Loucy (cell line): ENCODE measurements around the gene HGD.

Source experiments
- H2AFZ ChIP-seq: fragments of 200-600 bp; sonication (generic); 2 replicates; pipeline ENCODE4 v1.6.0; 2016; ENCODE audit warnings: antibody characterized with exemption, mild to moderate bottlenecking, low read length, moderate library complexity
- H3F3A ChIP-seq: fragments of 200-600 bp; 2 replicates; pipeline ENCODE4 v1.6.0; 2016; ENCODE audit warnings: antibody characterized with exemption, low read depth, mild to moderate bottlenecking
- H3K27me3 ChIP-seq: fragments of 200-600 bp; sonication (generic); 2 replicates; pipeline ENCODE4 v1.6.1; 2014; ENCODE audit warnings: low read length, mild to moderate bottlenecking; ENCODE audit not compliant: insufficient read depth, poor library complexity, severe bottlenecking
- H3K36me3 ChIP-seq: fragments of 200-600 bp; sonication (generic); 2 replicates; pipeline ENCODE4 v1.6.1; 2016; ENCODE audit warnings: low read length; ENCODE audit not compliant: insufficient read depth
- H3K4me1 ChIP-seq: fragments of 200-600 bp; sonication (generic); 2 replicates; pipeline ENCODE4 v1.5.1; 2014; ENCODE audit warnings: low read length, mild to moderate bottlenecking; ENCODE audit not compliant: insufficient read depth, poor library complexity, severe bottlenecking
- H3K4me2 ChIP-seq: fragments of 200-600 bp; sonication (generic); 2 replicates; pipeline ENCODE4 v1.6.0; 2014; ENCODE audit warnings: antibody characterized with exemption, low read length, low read depth, mild to moderate bottlenecking; ENCODE audit not compliant: poor library complexity, severe bottlenecking
- H3K4me3 ChIP-seq: fragments of 200-600 bp; sonication (generic); 2 replicates; pipeline ENCODE4 v1.5.1; 2014; ENCODE audit warnings: low read length, mild to moderate bottlenecking, mixed read lengths; ENCODE audit not compliant: poor library complexity, severe bottlenecking
- H3K79me2 ChIP-seq: fragments of 200-600 bp; sonication (generic); 2 replicates; pipeline ENCODE4 v1.6.1; 2014; ENCODE audit warnings: low read length; ENCODE audit not compliant: insufficient read depth
- H3K9ac ChIP-seq: fragments of 200-600 bp; sonication (generic); 2 replicates; pipeline ENCODE4 v1.6.0; 2014; ENCODE audit warnings: mild to moderate bottlenecking, low read depth, low read length, moderate library complexity; ENCODE audit not compliant: poor library complexity, severe bottlenecking
- H3K9me2 ChIP-seq: fragments of 200-600 bp; sonication (generic); replicated peaks from 2 replicates; pipeline ENCODE4 v1.6.1; 2016; ENCODE audit warnings: low read depth, low read length, mixed read lengths
- H3K9me3 ChIP-seq: fragments of 200-600 bp; sonication (generic); 2 replicates; pipeline ENCODE4 v1.6.1; 2014; ENCODE audit warnings: mild to moderate bottlenecking, antibody characterized with exemption, low read length, low read depth; ENCODE audit not compliant: insufficient read depth
- H4K20me1 ChIP-seq: fragments of 200-600 bp; sonication (generic); 2 replicates; pipeline ENCODE4 v1.6.0; 2014; ENCODE audit warnings: antibody characterized with exemption, low read length, mild to moderate bottlenecking; ENCODE audit not compliant: insufficient read depth, poor library complexity, severe bottlenecking
- EZH2phosphoT487 ChIP-seq: fragments of 200-600 bp; IDR thresholded peaks from 2 replicates; pipeline ENCODE4 v1.6.1; 2018; ENCODE audit warnings: antibody characterized with exemption, mild to moderate bottlenecking, moderate library complexity, borderline replicate concordance
- TF ChIP-seq, protein P1 (sequence below): fragments of 200-600 bp; sonication (generic); conservative IDR thresholded peaks from 2 replicates; pipeline ENCODE4 v1.5.1; 2014; ENCODE audit warnings: mild to moderate bottlenecking, antibody characterized with exemption, low read length

HGD gene

DNA sequence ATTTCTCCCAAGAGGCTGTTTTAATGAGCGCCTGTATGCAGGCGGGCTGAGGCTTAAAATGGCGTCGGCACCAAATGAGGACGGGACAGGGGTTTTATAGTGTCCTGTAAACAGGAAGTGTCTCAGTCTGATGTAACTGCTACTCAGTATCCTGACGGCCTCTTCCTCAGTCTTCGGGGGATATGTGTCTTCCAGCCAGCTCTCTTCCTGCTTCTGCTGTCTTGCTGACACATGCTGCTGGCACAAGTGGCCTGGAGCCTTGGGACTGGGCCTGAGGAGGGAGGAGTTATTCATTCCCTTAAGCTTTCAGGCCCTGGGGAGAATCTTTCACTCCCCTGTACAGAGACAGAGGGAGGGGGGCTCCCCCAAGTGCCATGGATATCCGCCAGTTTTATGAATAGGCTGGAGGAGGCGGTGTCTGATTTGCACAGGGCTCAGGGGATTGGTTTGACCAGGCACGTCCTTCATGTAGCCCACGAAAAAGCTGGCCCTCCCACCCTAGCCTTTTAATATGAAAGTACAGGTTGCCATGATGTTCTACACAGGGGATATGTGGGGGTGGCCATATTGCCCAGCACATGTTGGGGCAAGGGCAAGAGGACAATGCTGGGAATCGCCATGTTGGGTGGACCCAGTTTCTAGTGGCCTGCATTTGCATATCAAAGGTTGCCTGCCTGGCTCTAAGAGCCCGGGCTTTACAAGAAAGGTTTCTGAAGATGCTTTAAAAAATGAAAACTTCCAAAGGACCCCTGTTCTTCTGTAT is 66.0 kb downstream of the HGD start:
- TF ChIP-seq EZH2phosphoT487, result no peak
- TF ChIP-seq, protein P1, sequence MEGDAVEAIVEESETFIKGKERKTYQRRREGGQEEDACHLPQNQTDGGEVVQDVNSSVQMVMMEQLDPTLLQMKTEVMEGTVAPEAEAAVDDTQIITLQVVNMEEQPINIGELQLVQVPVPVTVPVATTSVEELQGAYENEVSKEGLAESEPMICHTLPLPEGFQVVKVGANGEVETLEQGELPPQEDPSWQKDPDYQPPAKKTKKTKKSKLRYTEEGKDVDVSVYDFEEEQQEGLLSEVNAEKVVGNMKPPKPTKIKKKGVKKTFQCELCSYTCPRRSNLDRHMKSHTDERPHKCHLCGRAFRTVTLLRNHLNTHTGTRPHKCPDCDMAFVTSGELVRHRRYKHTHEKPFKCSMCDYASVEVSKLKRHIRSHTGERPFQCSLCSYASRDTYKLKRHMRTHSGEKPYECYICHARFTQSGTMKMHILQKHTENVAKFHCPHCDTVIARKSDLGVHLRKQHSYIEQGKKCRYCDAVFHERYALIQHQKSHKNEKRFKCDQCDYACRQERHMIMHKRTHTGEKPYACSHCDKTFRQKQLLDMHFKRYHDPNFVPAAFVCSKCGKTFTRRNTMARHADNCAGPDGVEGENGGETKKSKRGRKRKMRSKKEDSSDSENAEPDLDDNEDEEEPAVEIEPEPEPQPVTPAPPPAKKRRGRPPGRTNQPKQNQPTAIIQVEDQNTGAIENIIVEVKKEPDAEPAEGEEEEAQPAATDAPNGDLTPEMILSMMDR, result no peak

GRCh38 chr3:120614765-120615164 is 67.3 kb downstream of the HGD start:
- Histone ChIP-seq H3K79me2 (no peaks in the 10 kb centered on the region), H3F3A (no peaks in the 10 kb centered on the region), H3K36me3 (no peaks in the 10 kb centered on the region), H3K4me3 (no peak overlapping the region), H3K9ac (no peak overlapping the region), H3K27me3 (no peaks in the 10 kb centered on the region), H2AFZ (no peak overlapping the region), H3K4me2 (no peak overlapping the region), H4K20me1 (no peaks in the 10 kb centered on the region), H3K4me1 (peaks cover 4% of the 10 kb centered on the region), H3K9me2 (no peaks in the 10 kb centered on the region), H3K9me3 (no peaks in the 10 kb centered on the region)
- no peak for TF ChIP-seq EZH2phosphoT487
- TF ChIP-seq, protein P1, result no peak

More for the DNA sequence above, 66.0 kb downstream of the HGD start:
- Histone ChIP-seq H3K27me3 (no peaks in the 10 kb centered on the region), H3K36me3 (no peaks in the 10 kb centered on the region), H3K79me2 (no peaks in the 10 kb centered on the region), H3F3A (no peaks in the 10 kb centered on the region), H3K4me2 (no peak overlapping the region), H3K9me3 (no peaks in the 10 kb centered on the region), H4K20me1 (no peaks in the 10 kb centered on the region), H3K9ac (no peak overlapping the region), H3K4me3 (no peak overlapping the region), H3K9me2 (no peaks in the 10 kb centered on the region), H2AFZ (peak overlapping the region; percentile 61; the same call in 1 of the 2 replicates), H3K4me1 (peaks cover 4% of the 10 kb centered on the region)

GRCh38 chr3:120608506-120608905 is 73.5 kb downstream of the HGD start:
- H4K20me1 ChIP-seq, result no peaks in the 10 kb centered on the region
- no peaks in the 10 kb centered on the region for H3K4me1 ChIP-seq
- H3K9me3 ChIP-seq, result no peaks in the 10 kb centered on the region
- no peak overlapping the region for H3K9ac ChIP-seq
- no peaks in the 10 kb centered on the region for H3K27me3 ChIP-seq
- no peaks in the 10 kb centered on the region for H3K36me3 ChIP-seq
- no peaks in the 10 kb centered on the region for H3K79me2 ChIP-seq
- H2AFZ ChIP-seq, result no peak overlapping the region
- no peak for TF ChIP-seq EZH2phosphoT487
- TF ChIP-seq, protein P1, result no peak
- H3K4me3 ChIP-seq, result no peak overlapping the region
- no peak overlapping the region for H3K4me2 ChIP-seq
- no peaks in the 10 kb centered on the region for H3K9me2 ChIP-seq
- no peaks in the 10 kb centered on the region for H3F3A ChIP-seq
